ENCODE measurements around the gene SIL1.

SIL1 gene

DNA sequence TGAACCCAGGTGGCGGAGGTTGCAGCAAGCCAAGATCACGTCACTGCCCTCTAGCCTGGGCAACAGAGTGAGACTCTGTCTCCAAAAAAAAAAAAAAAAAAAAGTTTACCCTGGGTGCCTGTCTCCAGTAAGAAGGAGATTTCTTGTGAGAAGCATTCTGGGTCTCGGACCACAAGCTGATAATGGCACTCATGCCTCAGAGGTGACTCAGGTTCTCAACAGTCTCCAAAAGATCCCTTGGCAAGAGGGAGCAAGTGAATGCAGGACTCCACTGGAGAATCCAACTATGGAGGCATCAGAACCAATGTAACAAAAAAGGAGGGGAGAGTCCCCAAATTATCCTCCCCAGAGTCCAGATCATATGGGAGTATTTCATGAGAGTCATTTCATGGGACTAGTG lies 217.0 kb downstream of the SIL1 start:
- Histone ChIP-seq H3K4me1 (ENCODE audit: insufficient read depth, low read length, severe bottlenecking) (no peaks in the 10 kb centered on the region), H3K27ac (ENCODE audit: low read depth, low read length, poor library complexity, severe bottlenecking) (no peak overlapping the region), H2AFZ (ENCODE audit: low read length) (no peak overlapping the region), H3K27me3 (ENCODE audit: insufficient read depth, low read length) (no peaks in the 10 kb centered on the region), H3K36me3 (ENCODE audit: insufficient read depth, low read length) (no peaks in the 10 kb centered on the region), H3F3A (ENCODE audit: insufficient read depth, low read length) (no peaks in the 10 kb centered on the region), H3K79me2 (ENCODE audit: insufficient read depth, low read length) (no peaks in the 10 kb centered on the region), H3K4me3 (ENCODE audit: low read depth, low read length, poor library complexity, severe bottlenecking) (no peak overlapping the region), H4K20me1 (ENCODE audit: insufficient read depth, low read length) (no peaks in the 10 kb centered on the region), H3K9me3 (ENCODE audit: low read length) (no peaks in the 10 kb centered on the region), H3K4me2 (ENCODE audit: low read length) (no peak overlapping the region), H3K9me2 (ENCODE audit: low read depth, low read length) (no peaks in the 10 kb centered on the region), H3K9ac (ENCODE audit: low read length) (no peak overlapping the region)
- TF ChIP-seq EZH2 (IDR thresholded peaks at IDR 0.05; ENCODE audit: borderline replicate concordance, low read length) (no peak), CTCF (IDR thresholded peaks at IDR 0.05; ENCODE audit: low read length) (no peak)

- no peaks in the 10 kb centered on the region for H4K20me1 ChIP-seq (ENCODE audit: insufficient read depth, low read length)
- no peak overlapping the region for H3K9ac ChIP-seq (ENCODE audit: low read length)
- no peak overlapping the region for H3K4me3 ChIP-seq (ENCODE audit: low read depth, low read length, poor library complexity, severe bottlenecking)
- H3K27me3 ChIP-seq (ENCODE audit: insufficient read depth, low read length) = no peaks in the 10 kb centered on the region
- H3K79me2 ChIP-seq (ENCODE audit: insufficient read depth, low read length) = no peaks in the 10 kb centered on the region
- no peaks in the 10 kb centered on the region for H3K36me3 ChIP-seq (ENCODE audit: insufficient read depth, low read length)
- no peak overlapping the region for H3K27ac ChIP-seq (ENCODE audit: low read depth, low read length, poor library complexity, severe bottlenecking)
- TF ChIP-seq CTCF (IDR thresholded peaks at IDR 0.05; ENCODE audit: low read length) = no peak
- H3F3A ChIP-seq (ENCODE audit: insufficient read depth, low read length) = no peaks in the 10 kb centered on the region
- no peaks in the 10 kb centered on the region for H3K9me3 ChIP-seq (ENCODE audit: low read length)
- H3K9me2 ChIP-seq (ENCODE audit: low read depth, low read length) = no peaks in the 10 kb centered on the region
- H3K4me1 ChIP-seq (ENCODE audit: insufficient read depth, low read length, severe bottlenecking) = peaks cover 6% of the 10 kb centered on the region
- no peak overlapping the region for H2AFZ ChIP-seq (ENCODE audit: low read length)
- H3K4me2 ChIP-seq (ENCODE audit: low read length) = no peak overlapping the region
Measured at GRCh38 chr5:138980441-138980840, 217.7 kb downstream of the SIL1 start.

DNA sequence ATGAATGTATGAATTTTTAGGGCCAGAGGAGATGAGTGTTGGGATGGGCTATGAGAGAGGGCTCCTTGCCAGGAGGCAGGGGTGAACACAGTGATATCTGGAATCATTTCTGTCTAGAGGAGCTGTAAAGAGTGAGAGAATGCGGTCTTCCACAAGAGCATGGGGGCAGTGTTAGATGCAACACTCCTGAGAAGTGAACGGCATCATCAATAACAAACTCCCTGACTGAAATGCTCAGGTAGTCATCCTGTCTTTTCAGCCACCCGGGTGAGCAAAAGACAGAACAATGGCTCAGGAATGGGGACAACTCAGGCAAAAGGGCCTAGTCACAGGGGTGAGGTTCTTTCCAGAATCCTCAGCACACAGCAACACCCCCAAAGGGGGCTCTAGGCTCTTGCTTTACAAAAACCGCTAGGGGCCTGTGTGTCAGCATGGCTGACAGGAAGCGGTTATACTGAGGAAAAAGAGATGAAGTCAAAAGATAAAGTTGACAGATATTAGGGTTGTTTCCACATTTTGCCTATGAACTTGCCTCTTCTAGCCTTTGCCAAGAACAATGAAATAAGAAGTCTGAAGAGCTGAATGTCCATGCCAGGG lies 218.4 kb downstream of the SIL1 start:
- Histone ChIP-seq H3K9me3 (ENCODE audit: low read length) (no peaks in the 10 kb centered on the region), H3K9ac (ENCODE audit: low read length) (no peak overlapping the region), H3F3A (ENCODE audit: insufficient read depth, low read length) (no peaks in the 10 kb centered on the region), H3K4me3 (ENCODE audit: low read depth, low read length, poor library complexity, severe bottlenecking) (no peak overlapping the region), H3K79me2 (ENCODE audit: insufficient read depth, low read length) (no peaks in the 10 kb centered on the region), H3K4me2 (ENCODE audit: low read length) (no peak overlapping the region), H4K20me1 (ENCODE audit: insufficient read depth, low read length) (no peaks in the 10 kb centered on the region), H3K36me3 (ENCODE audit: insufficient read depth, low read length) (no peaks in the 10 kb centered on the region), H3K4me1 (ENCODE audit: insufficient read depth, low read length, severe bottlenecking) (peaks cover 6% of the 10 kb centered on the region), H3K27me3 (ENCODE audit: insufficient read depth, low read length) (no peaks in the 10 kb centered on the region), H2AFZ (ENCODE audit: low read length) (no peak overlapping the region), H3K9me2 (ENCODE audit: low read depth, low read length) (no peaks in the 10 kb centered on the region), H3K27ac (ENCODE audit: low read depth, low read length, poor library complexity, severe bottlenecking) (no peak overlapping the region)
- no peak for TF ChIP-seq CTCF (IDR thresholded peaks at IDR 0.05; ENCODE audit: low read length)
- TF ChIP-seq EZH2 (IDR thresholded peaks at IDR 0.05; ENCODE audit: borderline replicate concordance, low read length) = no peak

Data from OCI-LY1 (cell line).